ENCODE measurements around the gene SLC22A9.
"Not testable (repeated sequence)": the region's sequence is repeated elsewhere in the genome, so short reads cannot be mapped to it uniquely, and the experiment has no call there.

SLC22A9 gene

GRCh38 chr11:63369165-63369970 is at the start of gene SLC22A9:
Gene SLC22A9, plus strand, starts transcription at chr11:63369785. Its CDS starts 272 bp downstream, at chr11:63370057.
- no peak for DNase-seq

- no peak for DNase-seq
These were observed 47.9 kb upstream of the SLC22A9 start for GRCh38 chr11:63321723-63322122.

GRCh38 chr11:63335089-63335488 is 34.5 kb upstream of the SLC22A9 start:
- DNase-seq, result not testable (repeated sequence)

- DNase-seq, result no peak
These were observed 32.5 kb upstream of the SLC22A9 start for GRCh38 chr11:63337070-63337469.

- no peak for DNase-seq
These were observed 26.5 kb upstream of the SLC22A9 start for GRCh38 chr11:63343130-63343529.

GRCh38 chr11:63352144-63352543 is 17.4 kb upstream of the SLC22A9 start:
- DNase-seq, result no peak

- no peak for DNase-seq
These were observed 7.3 kb upstream of the SLC22A9 start for GRCh38 chr11:63362196-63362793.

GRCh38 chr11:63369971-63370588 is 495 bp downstream of the SLC22A9 start:
- no peak for DNase-seq

- DNase-seq, result no peak
These were observed 1.8 kb downstream of the SLC22A9 start for GRCh38 chr11:63371396-63371795.

GRCh38 chr11:63375434-63375833 is 5.8 kb downstream of the SLC22A9 start:
- no peak for DNase-seq

- DNase-seq, result no peak
These were observed 10.5 kb downstream of the SLC22A9 start for GRCh38 chr11:63380130-63380529.

- DNase-seq, result no peak
These were observed 26.1 kb downstream of the SLC22A9 start for GRCh38 chr11:63395697-63396096.

- DNase-seq, result no peak
These were observed 34.8 kb downstream of the SLC22A9 start for GRCh38 chr11:63404161-63404935.

- no peak for DNase-seq
These were observed 35.5 kb downstream of the SLC22A9 start for GRCh38 chr11:63405114-63405513.

- no peak for DNase-seq
These were observed 36.9 kb downstream of the SLC22A9 start for GRCh38 chr11:63406458-63406857.

- DNase-seq, result no peak
These were observed 47.7 kb downstream of the SLC22A9 start for GRCh38 chr11:63417174-63417852.

- DNase-seq, result no peak
These were observed 58.5 kb downstream of the SLC22A9 start for GRCh38 chr11:63427971-63428508.

GRCh38 chr11:63430731-63431130 is 61.1 kb downstream of the SLC22A9 start:
- DNase-seq, result not testable (repeated sequence)

- not testable (repeated sequence) for DNase-seq
These were observed 65.8 kb downstream of the SLC22A9 start for GRCh38 chr11:63435351-63435750.

- not testable (repeated sequence) for DNase-seq
These were observed 66.2 kb downstream of the SLC22A9 start for GRCh38 chr11:63435831-63436230.

- DNase-seq, result no peak
These were observed 74.1 kb downstream of the SLC22A9 start for GRCh38 chr11:63443714-63444113.

- no peak for DNase-seq
These were observed 74.6 kb downstream of the SLC22A9 start for GRCh38 chr11:63444160-63444559.

Data from NCI-H774 (cell line).